Mucosa of rectum (tissue), 2 donors: ENCODE data around the gene MICAL3.

ENCODE experiments used
- H3K27ac ChIP-seq, 2 donors: one replicate each; pipeline ENCODE4 v1.7.0; 2013; ENCODE audit warnings: inconsistent platforms in 2 of 2, low read depth in 2 of 2, low read length in 2 of 2
- H3K27me3 ChIP-seq, 2 donors: one replicate each; pipeline ENCODE4 v1.7.0; 2013; ENCODE audit warnings: low read length in 2 of 2; ENCODE audit not compliant: control insufficient read depth in 2 of 2, insufficient read depth in 2 of 2
- H3K36me3 ChIP-seq, 2 donors: one replicate each; pipeline ENCODE4 v1.7.0; 2013; ENCODE audit warnings: low read length in 2 of 2; ENCODE audit not compliant: control insufficient read depth in 2 of 2, insufficient read depth in 2 of 2
- H3K4me1 ChIP-seq, 2 donors: one replicate each; pipeline ENCODE4 v1.7.0; 2013; ENCODE audit warnings: low read length in 2 of 2, mild to moderate bottlenecking in 1 of 2; ENCODE audit not compliant: control insufficient read depth in 2 of 2, insufficient read depth in 2 of 2
- H3K4me3 ChIP-seq, 2 donors: one replicate each; pipeline ENCODE4 v1.7.0; 2013; ENCODE audit warnings: low read length in 2 of 2
- H3K9ac ChIP-seq, 2 donors: one replicate each; pipeline ENCODE4 v1.7.0; 2013; ENCODE audit warnings: low read length in 2 of 2, low read depth in 1 of 2, mild to moderate bottlenecking in 1 of 2
- H3K9me3 ChIP-seq, 2 donors: one replicate each; pipeline ENCODE4 v1.7.0; 2013; ENCODE audit warnings: low read length in 2 of 2; ENCODE audit not compliant: control insufficient read depth in 2 of 2
- donor health status: healthy.
- donor health status: Normal muscosa, but diverticular disease.

Gene MICAL3

DNA sequence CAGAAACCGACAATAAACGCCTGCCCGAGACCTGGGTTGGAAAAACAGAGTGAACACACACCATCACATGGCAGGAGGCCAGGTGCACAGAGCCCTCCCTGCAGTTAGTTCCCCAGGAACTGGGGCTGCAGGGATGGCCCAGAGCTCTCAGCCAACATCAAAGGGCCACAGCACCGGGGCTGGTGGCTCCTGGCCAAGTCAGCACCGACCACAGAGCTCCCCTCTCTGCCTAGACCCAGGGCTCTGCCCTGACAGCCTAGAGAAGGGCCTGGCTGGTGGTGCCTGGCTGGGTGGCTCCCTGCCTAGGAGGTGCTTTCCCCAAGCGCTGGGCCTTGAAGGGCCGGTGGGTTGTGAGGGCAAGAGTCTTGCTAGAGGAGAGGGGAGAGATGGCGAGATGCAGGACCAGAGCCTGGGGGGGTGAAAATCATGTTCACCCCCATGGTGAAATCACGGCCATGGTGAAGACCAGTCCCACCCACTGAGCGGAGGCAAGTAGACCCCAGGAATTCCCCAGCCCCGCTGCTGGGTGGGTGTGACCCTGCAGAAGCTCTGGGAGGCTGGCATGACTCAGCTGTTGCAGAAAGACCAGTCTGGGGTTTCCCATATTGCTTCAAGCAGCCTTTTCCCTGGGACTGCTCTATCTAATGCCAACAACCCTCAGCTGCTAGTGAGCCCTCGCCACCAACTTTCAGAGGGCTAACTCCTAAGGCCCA is 242.9 kb downstream of the MICAL3 start:
- no peaks in the 10 kb centered on the region for H3K9me3 ChIP-seq
- no peak overlapping the region for H3K4me3 ChIP-seq
- no peak overlapping the region for H3K27ac ChIP-seq
- H3K4me1 ChIP-seq, result peaks cover 11 to 23% of the 10 kb centered on the region in 2 donors
- no peak overlapping the region for H3K9ac ChIP-seq
- no peaks in the 10 kb centered on the region for H3K27me3 ChIP-seq
- no peaks in the 10 kb centered on the region for H3K36me3 ChIP-seq

GRCh38 chr22:17780741-17781318 is 243.5 kb downstream of the MICAL3 start:
- Histone ChIP-seq H3K9me3 (no peaks in the 10 kb centered on the region), H3K27ac (no peak overlapping the region), H3K36me3 (no peaks in the 10 kb centered on the region), H3K9ac (no peak overlapping the region), H3K4me3 (no peak overlapping the region), H3K4me1 (peaks cover 11 to 20% of the 10 kb centered on the region in 2 donors), H3K27me3 (no peaks in the 10 kb centered on the region)

DNA sequence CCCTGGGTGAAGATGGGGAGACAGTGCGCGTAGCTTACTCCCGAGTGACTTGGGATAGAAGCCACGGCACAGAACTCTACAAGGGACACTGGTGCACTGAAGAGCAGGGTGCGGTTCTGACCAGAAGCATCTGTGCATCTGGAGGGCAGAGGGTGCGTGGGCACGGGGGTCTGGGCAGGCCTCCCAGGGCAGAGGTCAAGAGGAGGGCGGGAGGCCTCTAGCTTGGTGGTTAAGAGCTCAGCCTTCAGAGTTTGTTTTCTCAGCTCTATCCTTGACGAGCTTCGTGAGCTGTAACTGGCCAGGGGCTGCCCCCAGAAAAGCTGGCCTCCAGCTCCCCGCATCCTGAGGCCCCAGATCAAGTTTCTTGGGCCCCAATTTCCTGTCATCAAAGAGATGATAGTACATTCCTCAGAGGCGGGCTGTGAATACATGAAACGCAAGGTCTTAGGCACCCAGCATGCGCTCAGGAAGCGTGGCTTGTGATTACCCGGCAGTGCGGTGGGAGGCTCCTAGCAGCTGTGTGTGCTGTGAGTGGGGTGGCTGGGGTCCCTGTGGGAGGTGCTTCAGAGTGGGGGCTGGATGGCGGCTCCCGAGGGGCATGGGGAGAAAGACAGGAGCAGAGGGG is 244.1 kb downstream of the MICAL3 start:
- no peak overlapping the region for H3K4me3 ChIP-seq
- H3K9me3 ChIP-seq, result no peaks in the 10 kb centered on the region
- H3K27me3 ChIP-seq, result no peaks in the 10 kb centered on the region
- no peak overlapping the region for H3K27ac ChIP-seq
- no peak overlapping the region for H3K9ac ChIP-seq
- no peaks in the 10 kb centered on the region for H3K36me3 ChIP-seq
- peaks cover 11 to 20% of the 10 kb centered on the region in 2 donors for H3K4me1 ChIP-seq

DNA sequence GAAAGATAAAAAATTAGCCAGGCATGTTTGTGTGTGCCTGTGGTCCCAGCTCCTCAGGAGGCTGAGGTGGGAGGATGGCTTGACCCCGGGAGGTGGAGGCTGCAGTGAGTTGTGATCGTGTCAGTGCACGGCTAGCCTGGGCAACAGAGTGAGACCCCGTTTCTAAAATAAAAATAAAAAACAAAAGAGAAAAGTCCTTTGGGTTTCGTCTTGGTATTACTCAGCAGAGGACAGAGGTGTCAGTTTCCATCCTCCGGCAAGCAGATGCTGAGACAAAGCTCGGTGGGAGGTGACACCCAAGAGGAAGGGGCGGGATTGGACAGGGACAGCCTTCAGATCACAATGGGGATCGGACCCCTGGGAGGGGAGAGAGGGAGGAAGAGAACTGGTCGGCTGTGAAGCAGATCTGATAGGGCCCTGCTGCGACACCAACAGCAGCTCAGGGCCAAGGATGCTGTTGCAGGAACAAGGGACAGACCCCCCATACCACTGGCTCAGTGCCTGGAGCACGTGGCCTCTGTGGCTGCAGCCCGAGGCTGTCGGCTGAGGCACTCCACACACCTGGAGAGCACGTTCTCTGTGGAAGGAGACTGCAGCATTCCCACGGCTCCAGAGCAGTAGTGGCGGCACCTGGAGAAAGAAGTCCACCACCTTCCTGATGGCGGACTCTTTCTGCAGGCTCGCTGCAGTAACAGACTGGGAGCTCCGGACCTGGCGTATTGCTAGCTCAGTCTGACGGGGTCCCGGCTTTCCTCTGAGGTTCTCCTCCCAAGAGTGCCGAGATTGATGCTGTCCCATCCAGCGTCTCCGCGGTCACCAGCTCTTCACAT is 244.9 kb downstream of the MICAL3 start:
- no peak overlapping the region for H3K4me3 ChIP-seq
- H3K36me3 ChIP-seq, result no peaks in the 10 kb centered on the region
- no peak overlapping the region for H3K9ac ChIP-seq
- H3K27me3 ChIP-seq, result no peaks in the 10 kb centered on the region
- H3K9me3 ChIP-seq, result no peaks in the 10 kb centered on the region
- H3K27ac ChIP-seq, result no peak overlapping the region
- peaks cover 11 to 20% of the 10 kb centered on the region in 2 donors for H3K4me1 ChIP-seq

- H3K4me3 ChIP-seq, result no peak overlapping the region
- no peaks in the 10 kb centered on the region for H3K36me3 ChIP-seq
- H3K27ac ChIP-seq, result no peak overlapping the region
- peaks cover 13 to 21% of the 10 kb centered on the region in 2 donors for H3K4me1 ChIP-seq
- no peak overlapping the region for H3K9ac ChIP-seq
- H3K27me3 ChIP-seq, result no peaks in the 10 kb centered on the region
- H3K9me3 ChIP-seq, result no peaks in the 10 kb centered on the region
These were observed 245.9 kb downstream of the MICAL3 start for GRCh38 chr22:17778412-17778976.

GRCh38 chr22:17777717-17778044 is 246.7 kb downstream of the MICAL3 start:
- Histone ChIP-seq H3K27me3 (no peaks in the 10 kb centered on the region), H3K4me1 (peaks cover 21 to 24% of the 10 kb centered on the region in 2 donors), H3K36me3 (no peaks in the 10 kb centered on the region), H3K4me3 (peak overlapping the region; percentile 53 to 74), H3K27ac (peak overlapping the region; percentile 67 to 84), H3K9ac (peak overlapping the region; percentile 44 to 68), H3K9me3 (no peaks in the 10 kb centered on the region)

GRCh38 chr22:17777005-17777716 is 247.2 kb downstream of the MICAL3 start:
- Histone ChIP-seq H3K27me3 (no peaks in the 10 kb centered on the region), H3K4me3 (peak overlapping the region; percentile 53 to 74), H3K27ac (peak overlapping the region; percentile 67 to 84), H3K9ac (peak overlapping the region; percentile 44 to 68), H3K36me3 (no peaks in the 10 kb centered on the region), H3K9me3 (no peaks in the 10 kb centered on the region), H3K4me1 (peaks cover 22 to 23% of the 10 kb centered on the region in 2 donors)

GRCh38 chr22:17775781-17776465 is 248.4 kb downstream of the MICAL3 start:
- Histone ChIP-seq H3K27ac (no peak overlapping the region), H3K4me1 (peaks cover 21 to 22% of the 10 kb centered on the region in 2 donors), H3K36me3 (no peaks in the 10 kb centered on the region)

More at GRCh38 chr22:17775781-17776465, 248.4 kb downstream of the MICAL3 start:
- Histone ChIP-seq H3K4me3 (no peak overlapping the region), H3K9ac (no peak overlapping the region), H3K27me3 (no peaks in the 10 kb centered on the region), H3K9me3 (no peaks in the 10 kb centered on the region)
